OCI-LY1 (cell line): ENCODE results near the gene RBM28.

Experiments used
- EZH2 ChIP-seq: fragments of 200-600 bp; sonication (generic), shearing (Covaris generic); IDR thresholded peaks from 2 replicates; pipeline ENCODE4 v1.8.0; 2017; ENCODE audit warnings: borderline replicate concordance, mixed run types, mild to moderate bottlenecking, antibody characterized with exemption, low read length, moderate library complexity, mixed read lengths
- TF ChIP-seq, protein P1 (sequence below): fragments of 200-600 bp; sonication (generic), shearing (Covaris generic); IDR thresholded peaks from 2 replicates; pipeline ENCODE4 v1.5.1; 2017; ENCODE audit warnings: mild to moderate bottlenecking, antibody characterized with exemption, low read length, moderate library complexity, mixed read lengths

DNA sequence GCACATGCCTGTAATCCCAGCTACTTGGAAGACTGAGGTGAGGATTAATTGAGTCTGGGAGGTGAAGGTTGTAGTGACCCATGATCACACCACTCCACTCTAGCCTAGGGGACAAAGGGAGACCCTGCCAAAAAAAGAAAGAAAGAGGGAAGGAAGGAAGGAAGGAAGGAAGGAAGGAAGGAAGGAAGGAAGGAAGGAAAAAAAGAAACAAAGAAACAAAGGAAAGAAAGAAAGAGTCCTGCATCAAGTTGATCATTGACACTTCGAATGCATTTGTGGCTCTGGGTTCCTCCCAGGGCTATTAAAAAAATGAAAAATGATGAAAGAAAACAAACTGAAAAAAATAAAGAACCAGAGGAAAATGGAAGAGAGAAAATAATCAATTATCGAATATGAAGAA is 21.7 kb upstream of the RBM28 start:
- TF ChIP-seq, protein P1, sequence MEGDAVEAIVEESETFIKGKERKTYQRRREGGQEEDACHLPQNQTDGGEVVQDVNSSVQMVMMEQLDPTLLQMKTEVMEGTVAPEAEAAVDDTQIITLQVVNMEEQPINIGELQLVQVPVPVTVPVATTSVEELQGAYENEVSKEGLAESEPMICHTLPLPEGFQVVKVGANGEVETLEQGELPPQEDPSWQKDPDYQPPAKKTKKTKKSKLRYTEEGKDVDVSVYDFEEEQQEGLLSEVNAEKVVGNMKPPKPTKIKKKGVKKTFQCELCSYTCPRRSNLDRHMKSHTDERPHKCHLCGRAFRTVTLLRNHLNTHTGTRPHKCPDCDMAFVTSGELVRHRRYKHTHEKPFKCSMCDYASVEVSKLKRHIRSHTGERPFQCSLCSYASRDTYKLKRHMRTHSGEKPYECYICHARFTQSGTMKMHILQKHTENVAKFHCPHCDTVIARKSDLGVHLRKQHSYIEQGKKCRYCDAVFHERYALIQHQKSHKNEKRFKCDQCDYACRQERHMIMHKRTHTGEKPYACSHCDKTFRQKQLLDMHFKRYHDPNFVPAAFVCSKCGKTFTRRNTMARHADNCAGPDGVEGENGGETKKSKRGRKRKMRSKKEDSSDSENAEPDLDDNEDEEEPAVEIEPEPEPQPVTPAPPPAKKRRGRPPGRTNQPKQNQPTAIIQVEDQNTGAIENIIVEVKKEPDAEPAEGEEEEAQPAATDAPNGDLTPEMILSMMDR = no peak
- no peak for TF ChIP-seq EZH2
